Activated CD4-positive, alpha-beta T cell treated with anti-CD3 and anti-CD28 coated beads, Interleukin-10, Interleukin-2, amounts not matched to agents 100 ng/mL and 50 ng/mL, durations not matched to agents 16 hours and 8 hours (primary cell): ENCODE data around the gene MED13L.
"Not testable (repeated sequence)": the region's sequence is repeated elsewhere in the genome, so short reads cannot be mapped to it uniquely, and the experiment has no call there.

ENCODE experiments used
- DNase-seq: peaks from one replicate; pipeline ENCODE4 v3.0.0-alpha.2; 2020

The MED13L gene

DNA sequence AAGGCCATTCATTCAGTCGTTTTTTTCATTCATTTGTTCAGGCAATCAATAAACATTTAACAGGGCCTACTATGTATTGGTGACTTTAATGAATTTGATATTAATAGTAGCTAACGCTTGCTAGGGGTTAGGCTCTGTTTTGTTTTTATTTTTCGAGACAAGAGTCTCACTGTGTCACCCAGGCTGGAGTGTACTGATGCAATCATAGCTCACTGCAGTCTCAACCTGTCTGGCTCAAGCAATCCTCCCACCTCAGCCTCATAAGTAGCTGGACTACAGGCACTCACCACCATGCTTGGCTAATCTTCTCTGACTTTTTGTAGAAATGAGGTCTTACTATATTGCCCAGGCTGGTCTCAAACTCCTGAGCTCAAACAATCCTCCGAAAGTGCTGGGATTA, 25.6 kb upstream of the MED13L start:
- no peak for DNase-seq

DNA sequence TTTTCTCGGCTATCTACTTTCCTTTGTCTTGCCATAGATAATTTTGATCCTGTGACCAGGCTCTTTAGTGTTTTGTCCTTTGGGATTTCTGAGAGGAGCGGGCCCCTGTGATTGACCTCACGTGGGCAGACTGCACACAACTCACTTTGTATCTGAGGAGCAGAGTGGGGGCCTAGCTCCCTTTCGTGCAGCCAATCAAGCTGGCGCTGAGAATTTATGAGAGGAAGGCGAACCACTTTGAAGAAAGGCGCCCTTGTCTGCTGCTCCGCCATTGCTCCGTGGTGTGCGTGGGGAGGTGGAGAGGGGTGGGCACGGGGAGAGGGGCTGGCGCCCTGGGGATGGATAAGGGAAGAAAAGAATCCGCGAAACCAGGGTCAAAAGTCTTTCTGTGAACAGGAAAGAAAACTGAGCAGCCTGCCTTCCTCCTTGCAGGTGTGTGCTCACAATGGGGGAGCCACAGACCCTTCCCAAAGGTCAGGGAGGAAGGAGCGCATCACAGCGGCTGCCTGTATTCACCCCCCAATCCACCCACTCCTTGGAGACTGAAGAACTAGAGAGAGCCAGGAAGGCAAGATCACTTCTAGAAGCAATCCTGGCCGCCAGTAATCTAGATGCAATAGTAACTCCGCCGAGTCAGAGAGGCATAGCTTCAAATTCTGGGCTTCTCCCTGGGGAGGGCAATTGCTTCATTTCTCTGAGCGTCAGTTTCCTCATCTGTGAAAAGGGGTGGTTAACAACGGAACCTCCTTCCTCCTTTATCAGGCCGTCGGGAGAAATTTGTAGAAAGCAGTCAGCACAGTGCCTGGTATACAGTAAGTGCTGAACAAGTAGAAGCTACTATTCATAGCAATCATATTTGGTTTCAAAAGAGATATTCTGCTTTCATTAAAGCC, 24.9 kb upstream of the MED13L start:
- no peak for DNase-seq

DNA sequence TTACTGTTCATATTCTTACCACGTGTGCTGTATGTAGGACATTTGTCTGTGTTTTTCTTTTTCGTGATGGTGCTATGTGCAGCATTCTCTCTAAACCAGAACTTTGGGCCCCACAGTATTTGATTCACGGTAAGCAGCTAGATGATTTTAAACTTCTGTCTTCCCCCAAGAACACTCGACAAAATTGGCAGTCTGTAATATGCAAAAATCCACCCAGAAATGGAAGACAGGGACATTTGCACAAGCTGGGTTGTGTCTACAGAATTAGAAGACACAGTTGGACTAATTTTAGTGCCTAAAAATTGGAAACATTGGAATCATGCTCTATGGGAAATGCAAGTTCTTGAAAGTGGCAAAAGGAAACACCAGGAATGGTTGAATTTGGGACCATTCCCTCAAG, 24.1 kb upstream of the MED13L start:
- DNase-seq = no peak

GRCh38 chr12:116299665-116300328, 22.3 kb upstream of the MED13L start:
- no peak for DNase-seq

GRCh38 chr12:116299064-116299463, 21.6 kb upstream of the MED13L start:
- DNase-seq = no peak

GRCh38 chr12:116298578-116298977, 21.1 kb upstream of the MED13L start:
- DNase-seq = no peak

- no peak for DNase-seq
Measured at GRCh38 chr12:116297224-116297834, 19.8 kb upstream of the MED13L start.

- DNase-seq = no peak
Measured at GRCh38 chr12:116295327-116296263, 18.1 kb upstream of the MED13L start.

GRCh38 chr12:116294454-116295165, 17.1 kb upstream of the MED13L start:
- DNase-seq = no peak

- DNase-seq = no peak
Measured at GRCh38 chr12:116293687-116294453, 16.4 kb upstream of the MED13L start.

GRCh38 chr12:116291218-116291617, 13.7 kb upstream of the MED13L start:
- DNase-seq = no peak

DNA sequence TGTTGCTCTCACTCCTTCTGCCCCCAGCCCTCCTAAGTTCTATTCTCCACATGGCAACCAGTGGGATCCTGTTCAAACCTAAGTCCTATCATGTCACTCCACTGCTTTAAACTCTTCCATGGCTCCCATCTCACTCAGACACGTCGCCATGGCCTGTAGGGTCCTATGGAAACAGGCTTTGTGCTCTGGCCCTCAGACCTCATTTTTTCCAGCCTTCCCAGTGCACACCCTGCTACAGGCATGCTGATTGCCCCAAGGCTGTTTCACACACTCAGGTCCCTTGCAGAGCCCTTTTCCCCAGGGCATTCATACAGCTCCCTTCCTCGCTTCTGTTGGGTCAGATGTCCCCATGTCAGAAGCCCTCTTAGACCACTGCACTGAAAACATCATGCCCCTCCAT, 11.2 kb upstream of the MED13L start:
- DNase-seq = no peak

DNA sequence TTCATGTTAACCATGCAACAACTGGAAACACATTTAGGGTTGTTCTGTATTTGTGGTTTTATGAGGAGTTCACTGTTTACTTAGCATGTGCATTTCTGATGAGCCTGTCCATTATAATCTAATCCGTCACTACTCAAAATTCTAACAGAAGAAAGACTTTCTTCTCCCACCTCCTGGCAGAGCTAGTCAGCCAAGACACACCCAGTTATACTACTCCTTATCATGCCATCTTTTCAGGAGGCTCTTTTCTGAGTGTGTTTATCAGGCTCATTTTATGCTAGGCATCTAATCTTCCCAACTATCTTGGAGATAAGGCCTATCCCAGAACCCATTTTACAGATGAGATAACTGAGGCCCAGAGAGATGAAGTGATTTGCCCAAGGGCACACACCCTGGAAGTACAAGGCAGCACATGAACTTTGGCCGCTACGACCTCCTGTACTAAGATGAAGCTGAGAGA, 10.4 kb upstream of the MED13L start:
- no peak for DNase-seq

- DNase-seq = no peak
Measured at GRCh38 chr12:116284396-116284795, 6.9 kb upstream of the MED13L start.

DNA sequence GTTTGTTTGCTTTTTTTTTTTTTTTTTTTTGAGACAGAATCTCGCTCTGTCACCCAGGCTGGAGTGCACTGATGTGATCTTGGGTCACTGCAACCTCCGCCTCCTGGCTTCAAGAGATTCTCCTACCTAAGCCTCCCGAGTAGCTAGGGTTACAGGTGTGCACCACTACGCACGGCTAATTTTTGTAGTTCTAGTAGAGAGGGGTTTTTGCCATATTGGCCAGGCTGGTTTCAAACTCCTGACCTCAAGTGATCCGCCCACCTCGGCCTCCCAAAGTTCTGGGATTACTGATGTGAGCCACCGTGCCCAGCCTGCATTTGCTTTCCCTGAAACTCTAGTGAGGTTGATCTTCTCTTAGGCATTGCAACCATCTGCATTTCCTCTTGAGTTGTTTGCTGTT, 6.4 kb upstream of the MED13L start:
- not testable (repeated sequence) for DNase-seq

GRCh38 chr12:116282371-116283286, 5.1 kb upstream of the MED13L start:
- no peak for DNase-seq

DNA sequence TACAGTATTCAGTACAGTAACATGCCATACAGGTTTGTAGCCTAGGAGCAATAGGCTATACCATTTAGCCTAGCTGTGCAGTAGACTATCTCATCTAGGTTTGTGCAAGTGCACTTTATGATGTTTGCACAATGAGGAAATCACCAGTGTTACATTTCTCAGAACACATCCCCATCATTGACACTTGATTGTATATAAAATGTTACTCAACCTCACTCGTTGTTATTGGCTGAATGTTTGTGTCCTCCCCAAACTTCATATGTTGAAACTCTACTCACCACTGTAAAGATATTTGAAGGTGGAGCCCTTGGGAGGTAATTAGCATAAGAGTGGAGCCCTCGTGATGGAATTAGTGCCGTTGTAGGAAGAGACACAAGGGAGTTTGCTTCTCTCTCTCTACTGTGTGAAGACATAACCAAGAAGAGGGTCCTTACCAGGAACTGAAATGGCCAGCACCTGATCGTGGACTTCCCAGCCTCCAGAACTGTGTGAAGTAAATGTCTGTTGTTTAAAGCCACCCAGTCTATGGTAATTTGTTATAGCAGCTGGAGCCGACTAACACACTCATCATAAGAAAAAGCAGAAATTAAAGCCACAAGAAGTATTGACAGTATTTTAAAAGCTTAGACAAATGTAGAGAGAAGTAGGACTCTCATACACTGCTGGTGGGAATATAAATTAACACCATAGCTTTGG, 3.2 kb upstream of the MED13L start:
- no peak for DNase-seq

GRCh38 chr12:116278667-116279066, 1.2 kb upstream of the MED13L start:
- no peak for DNase-seq

GRCh38 chr12:116278279-116278626, 760 bp upstream of the MED13L start:
- DNase-seq = no peak
